HAP-1 (cell line): ENCODE measurements around the gene TMC6.
"Not testable (repeated sequence)": the region's sequence is repeated elsewhere in the genome, so short reads cannot be mapped to it uniquely, and the experiment has no call there.

Experiments
- DNase-seq, 2 experiments: peaks; one replicate each; pipeline ENCODE4 v3.0.0-alpha.2; 2016 to 2020; ENCODE audit warnings: low spot score in 2 of 2
- H3K27me3 ChIP-seq: fragments of 250-450 bp; sonication (Bioruptor Pico); 2 replicates; pipeline ENCODE4 v1.5.1; 2020; ENCODE audit warnings: low read depth, mild to moderate bottlenecking, moderate library complexity
- H3K36me3 ChIP-seq: fragments of 250-450 bp; sonication (Bioruptor Pico); replicated peaks from 2 replicates; pipeline ENCODE4 v1.5.1; 2020; ENCODE audit warnings: mild to moderate bottlenecking
- H3K4me1 ChIP-seq: fragments of 250-450 bp; sonication (Bioruptor Pico); 2 replicates; pipeline ENCODE4 v1.5.1; 2020; ENCODE audit warnings: mild to moderate bottlenecking
- H3K4me3 ChIP-seq: fragments of 250-450 bp; sonication (Bioruptor Pico); 2 replicates; pipeline ENCODE4 v1.5.1; 2020; ENCODE audit warnings: mild to moderate bottlenecking, moderate library complexity
- H3K9me3 ChIP-seq: fragments of 250-450 bp; sonication (Bioruptor Pico); 2 replicates; pipeline ENCODE4 v1.5.1; 2020; ENCODE audit warnings: mild to moderate bottlenecking, moderate library complexity
- in situ Hi-C: fragments of 300-500 bp; cut with MboI; formaldehyde crosslinking; loops from 3 replicates; pipeline ENCODE4 v1.14.3; 2020; ENCODE audit warnings: low sequenced_read_pairs, inconsistent platforms, mixed read lengths

Gene TMC6

DNA sequence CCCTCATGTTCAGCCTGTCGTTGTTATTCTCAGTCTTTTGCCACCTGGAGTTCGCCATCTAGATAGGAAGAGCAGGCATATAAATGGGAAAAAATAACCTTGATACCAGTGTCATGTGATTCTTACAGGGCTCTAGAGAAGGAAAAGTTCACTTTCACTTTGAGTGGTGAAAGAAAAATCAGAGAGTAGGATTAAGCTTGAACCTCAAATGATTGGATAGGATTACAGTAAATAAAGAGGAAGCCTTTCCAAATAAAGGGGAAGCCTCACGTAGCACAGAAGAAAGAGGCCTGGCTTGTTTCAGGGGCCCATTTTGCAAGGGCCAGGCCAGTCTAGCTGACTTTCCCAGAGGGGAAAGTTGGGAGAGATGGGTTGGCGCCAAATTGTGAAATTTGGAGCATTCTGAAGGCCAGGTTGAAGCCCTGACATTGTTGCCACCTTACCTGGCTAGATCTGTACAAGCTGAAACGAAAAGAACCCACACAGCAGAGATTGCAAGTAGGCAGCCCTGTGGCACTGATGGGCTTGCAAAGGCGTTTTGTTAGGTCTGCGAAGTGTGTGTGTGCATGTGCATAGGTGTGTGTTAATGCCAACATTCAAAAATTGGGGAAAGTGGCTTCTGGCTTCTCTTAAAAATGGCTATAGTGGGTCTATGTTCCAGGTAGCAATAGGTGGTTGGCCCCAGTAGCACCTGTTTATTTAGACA lies 38.8 kb downstream of the TMC6 start:
- Histone ChIP-seq H3K4me1 (no peaks in the 10 kb centered on the region), H3K36me3 (peaks cover 25% of the 10 kb centered on the region), H3K9me3 (no peaks in the 10 kb centered on the region), H3K27me3 (no peaks in the 10 kb centered on the region), H3K4me3 (no peak overlapping the region)
- DNase-seq, result no peak
- in situ Hi-C loops, result no loop called here

DNA sequence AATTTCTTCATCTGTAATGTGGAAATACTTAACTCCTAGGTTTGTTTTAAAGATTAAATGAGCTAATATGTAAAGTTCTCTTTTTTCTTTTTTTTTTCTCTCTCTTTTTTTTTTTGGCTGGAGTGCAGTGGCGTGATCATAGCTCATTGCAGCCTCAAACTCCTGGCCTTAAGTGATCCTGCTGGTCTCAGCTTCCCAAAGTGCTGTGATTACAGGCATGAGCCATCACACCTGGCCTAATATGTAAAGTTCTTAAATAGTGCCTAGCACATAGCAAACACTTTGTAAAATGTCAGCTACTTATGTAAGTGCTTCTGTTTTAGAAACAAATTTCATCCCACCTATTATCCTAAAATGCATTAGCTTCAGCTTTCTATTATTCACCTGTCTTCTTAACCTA lies 40.0 kb downstream of the TMC6 start:
- Histone ChIP-seq H3K4me1 (no peaks in the 10 kb centered on the region), H3K4me3 (no peak overlapping the region), H3K27me3 (no peaks in the 10 kb centered on the region), H3K36me3 (peaks cover 16% of the 10 kb centered on the region), H3K9me3 (no peaks in the 10 kb centered on the region)
- DNase-seq, result no peak
- in situ Hi-C loops, result no loop called here

DNA sequence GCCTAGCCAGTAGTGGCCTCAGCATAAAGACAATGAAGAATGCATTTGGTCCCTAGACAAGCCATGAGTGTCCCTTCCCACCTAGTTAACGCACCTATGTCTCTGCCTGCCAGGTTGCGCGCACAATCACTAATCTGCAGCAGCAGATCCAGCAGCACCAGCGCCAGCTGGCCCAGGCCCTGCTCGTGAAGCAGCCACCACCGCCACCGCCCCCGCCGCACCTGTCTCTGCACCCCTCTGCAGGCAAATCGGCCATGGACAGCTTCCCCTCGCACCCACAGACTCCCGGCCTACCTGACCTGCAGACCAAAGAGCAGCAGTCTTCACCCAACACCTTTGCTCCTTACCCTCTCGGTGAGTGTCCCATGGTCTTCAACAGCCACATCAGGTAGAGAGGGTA lies 41.8 kb downstream of the TMC6 start:
- no peak for DNase-seq
- Histone ChIP-seq H3K4me3 (no peak overlapping the region), H3K36me3 (peaks cover 7% of the 10 kb centered on the region), H3K27me3 (no peaks in the 10 kb centered on the region), H3K9me3 (no peaks in the 10 kb centered on the region), H3K4me1 (no peaks in the 10 kb centered on the region)
- in situ Hi-C loops, result no loop called here

DNA sequence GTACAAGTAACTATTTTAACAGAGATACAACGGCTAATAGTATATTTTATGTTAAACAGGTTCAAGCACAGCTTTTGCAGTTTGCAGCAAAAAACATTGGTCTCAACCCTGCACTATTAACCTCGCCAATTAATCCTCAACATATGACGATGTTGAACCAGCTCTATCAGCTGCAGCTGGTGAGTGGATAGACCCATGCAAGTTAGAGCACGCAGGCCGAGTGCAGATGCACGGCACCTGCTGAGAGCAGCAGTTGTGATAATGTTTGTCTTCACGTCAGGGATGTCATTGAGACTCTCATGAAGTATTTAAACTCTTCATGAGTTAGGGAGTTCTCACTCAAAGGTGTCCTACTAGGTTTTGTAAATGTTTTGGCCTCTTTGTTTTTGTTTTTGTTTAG lies 45.6 kb downstream of the TMC6 start:
- Histone ChIP-seq H3K4me3 (no peak overlapping the region), H3K9me3 (no peaks in the 10 kb centered on the region), H3K27me3 (no peaks in the 10 kb centered on the region), H3K36me3 (peaks cover 17% of the 10 kb centered on the region), H3K4me1 (no peaks in the 10 kb centered on the region)
- in situ Hi-C loops, result no loop called here
- no peak for DNase-seq

DNA sequence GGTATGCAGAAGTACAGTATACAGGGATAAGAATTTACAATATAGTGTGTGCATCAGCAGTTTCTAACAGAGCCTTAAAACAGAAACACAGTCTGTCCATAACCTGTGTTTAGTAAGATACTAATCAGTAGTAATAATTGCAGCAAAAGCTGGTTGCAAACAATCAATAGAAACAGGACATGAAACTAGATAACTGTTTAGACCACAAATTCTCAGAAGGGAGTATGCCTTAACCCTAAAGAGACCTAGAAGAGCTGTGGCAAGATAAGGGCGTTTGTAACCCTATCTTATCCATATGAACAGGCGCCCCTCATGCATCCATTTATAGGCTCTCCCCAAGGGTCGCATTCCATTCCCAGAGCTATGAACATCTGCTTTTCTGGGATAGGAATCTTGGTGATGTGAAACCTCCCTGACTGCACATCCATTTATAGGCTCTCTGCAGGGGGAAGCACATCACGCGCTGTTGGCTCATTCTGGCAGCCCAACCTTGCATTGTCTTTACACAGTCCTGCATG lies 46.1 kb downstream of the TMC6 start:
- H3K9me3 ChIP-seq, DNase-seq, in situ Hi-C loops, H3K27me3 ChIP-seq, H3K4me3 ChIP-seq, H3K4me1 ChIP-seq: not testable (repeated sequence)
- H3K36me3 ChIP-seq, result peaks cover 22% of the 10 kb centered on the region

DNA sequence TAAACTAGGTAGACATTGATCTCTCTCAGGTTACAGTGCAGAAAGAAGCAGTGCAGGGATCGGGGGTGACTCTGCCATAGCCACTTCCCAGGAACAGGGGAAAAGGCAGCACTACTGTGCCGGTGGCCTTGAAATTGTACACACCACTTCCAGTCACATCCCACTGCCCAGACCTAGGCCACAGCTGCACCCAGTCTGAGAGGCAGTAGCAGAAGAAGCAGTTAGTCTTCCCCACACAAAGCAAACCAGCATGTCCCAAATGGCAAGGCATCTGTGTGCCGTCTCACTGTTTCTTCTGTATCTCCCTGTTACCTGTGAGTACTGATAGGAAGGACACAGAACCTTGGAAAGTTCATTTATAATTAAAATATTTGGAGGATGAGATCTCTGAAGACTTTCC lies 47.0 kb downstream of the TMC6 start:
- H3K36me3 ChIP-seq, result peaks cover 25% of the 10 kb centered on the region
- H3K4me1 ChIP-seq, result no peaks in the 10 kb centered on the region

DNA sequence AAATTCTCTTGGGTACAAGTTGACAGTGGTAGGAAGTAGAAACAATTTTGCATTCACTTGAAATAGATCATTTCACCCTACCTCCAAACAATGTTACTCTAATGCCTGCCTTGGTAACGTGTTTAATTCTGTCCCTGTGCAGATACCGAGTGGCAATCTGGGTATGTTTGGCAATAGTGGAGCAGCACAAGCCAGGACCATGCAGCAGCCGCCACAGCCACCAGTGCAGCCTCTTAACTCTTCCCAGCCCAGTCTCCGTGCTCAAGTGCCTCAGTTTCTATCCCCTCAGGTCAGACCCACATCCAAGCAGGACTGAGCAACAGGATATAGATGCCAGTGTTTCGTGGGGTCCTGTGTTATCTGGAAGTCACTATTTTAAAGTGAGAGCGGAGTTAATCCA lies 49.3 kb downstream of the TMC6 start:
- no peak overlapping the region for H3K4me3 ChIP-seq
- H3K9me3 ChIP-seq, result no peaks in the 10 kb centered on the region
- DNase-seq, result no peak
- H3K27me3 ChIP-seq, result no peaks in the 10 kb centered on the region
- in situ Hi-C loops, result no loop called here
- no peaks in the 10 kb centered on the region for H3K4me1 ChIP-seq
- peaks cover 28% of the 10 kb centered on the region for H3K36me3 ChIP-seq

More for the DNA sequence above, 47.0 kb downstream of the TMC6 start:
- Histone ChIP-seq H3K9me3 (no peaks in the 10 kb centered on the region), H3K4me3 (no peak overlapping the region), H3K27me3 (no peaks in the 10 kb centered on the region)
- no peak for DNase-seq
- in situ Hi-C loops, result no loop called here

DNA sequence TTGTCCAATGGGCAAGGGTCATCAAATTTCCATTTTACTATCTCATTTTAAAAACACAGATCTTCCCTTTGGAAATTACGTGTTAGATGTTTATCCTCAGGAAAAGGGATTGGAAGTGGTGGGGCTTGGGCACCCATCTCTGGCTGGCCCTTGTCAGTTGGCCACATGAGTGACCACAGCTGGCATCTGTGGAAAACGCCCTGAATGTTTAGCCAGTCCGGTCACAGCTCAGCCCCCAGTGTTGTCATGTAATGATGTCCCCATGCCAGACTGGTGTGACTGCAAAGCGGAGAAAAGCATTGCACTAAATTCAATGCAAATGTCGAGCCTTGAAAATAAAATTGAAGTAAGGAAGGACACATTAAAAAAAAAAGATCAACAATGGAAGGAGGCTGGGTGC lies 53.0 kb downstream of the TMC6 start:
- no peaks in the 10 kb centered on the region for H3K9me3 ChIP-seq
- in situ Hi-C loops, result no loop called here
- no peak overlapping the region for H3K4me3 ChIP-seq
- no peak for DNase-seq
- no peaks in the 10 kb centered on the region for H3K4me1 ChIP-seq
- H3K27me3 ChIP-seq, result no peaks in the 10 kb centered on the region
- peaks cover 44% of the 10 kb centered on the region for H3K36me3 ChIP-seq

DNA sequence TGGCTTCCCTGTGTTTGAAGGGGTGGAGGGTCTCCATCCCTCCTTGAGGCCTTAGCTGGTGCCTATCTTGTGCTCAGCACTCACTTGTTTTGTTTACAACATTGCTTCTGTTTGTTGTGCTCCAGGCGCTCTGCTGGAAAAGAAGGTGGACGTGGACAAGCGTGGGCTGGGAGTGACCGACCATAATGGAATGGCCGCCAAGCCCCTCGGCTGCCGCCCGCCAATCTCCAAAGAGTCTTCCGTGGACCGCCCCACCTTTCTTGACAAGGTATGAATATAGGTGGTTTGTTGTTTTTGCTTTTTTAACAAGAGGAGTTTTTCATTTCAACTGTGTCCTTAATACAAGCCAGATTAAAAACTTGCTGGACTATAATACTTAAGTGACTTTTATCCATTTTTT lies 53.5 kb downstream of the TMC6 start:
- Histone ChIP-seq H3K9me3 (no peaks in the 10 kb centered on the region), H3K36me3 (peaks cover 43% of the 10 kb centered on the region), H3K27me3 (no peaks in the 10 kb centered on the region), H3K4me1 (no peaks in the 10 kb centered on the region), H3K4me3 (no peak overlapping the region)
- in situ Hi-C loops, result no loop called here
- DNase-seq, result no peak

DNA sequence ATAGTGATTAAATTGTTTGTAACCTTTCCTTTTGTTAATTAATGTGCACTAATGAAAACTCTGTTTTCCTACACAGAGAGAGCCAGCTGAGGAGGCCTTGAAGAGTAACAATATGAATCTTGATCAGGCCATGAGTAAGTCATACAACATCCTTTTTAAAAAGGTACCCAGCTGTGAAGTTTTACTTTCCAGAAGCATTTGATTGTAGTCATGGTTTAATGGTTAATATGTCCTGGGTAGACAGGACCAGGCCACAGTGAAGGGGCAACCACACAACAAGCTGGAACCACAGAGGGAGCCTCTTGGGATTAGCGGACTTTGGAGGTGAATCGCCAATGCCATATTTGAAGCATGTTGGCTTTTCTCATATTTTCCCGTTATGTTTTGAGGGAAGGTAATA lies 55.6 kb downstream of the TMC6 start:
- peaks cover 42% of the 10 kb centered on the region for H3K36me3 ChIP-seq
- no peaks in the 10 kb centered on the region for H3K9me3 ChIP-seq
- H3K4me3 ChIP-seq, result no peak overlapping the region
- no peaks in the 10 kb centered on the region for H3K4me1 ChIP-seq
- no peak for DNase-seq
- no peaks in the 10 kb centered on the region for H3K27me3 ChIP-seq
- in situ Hi-C loops, result no loop called here

DNA sequence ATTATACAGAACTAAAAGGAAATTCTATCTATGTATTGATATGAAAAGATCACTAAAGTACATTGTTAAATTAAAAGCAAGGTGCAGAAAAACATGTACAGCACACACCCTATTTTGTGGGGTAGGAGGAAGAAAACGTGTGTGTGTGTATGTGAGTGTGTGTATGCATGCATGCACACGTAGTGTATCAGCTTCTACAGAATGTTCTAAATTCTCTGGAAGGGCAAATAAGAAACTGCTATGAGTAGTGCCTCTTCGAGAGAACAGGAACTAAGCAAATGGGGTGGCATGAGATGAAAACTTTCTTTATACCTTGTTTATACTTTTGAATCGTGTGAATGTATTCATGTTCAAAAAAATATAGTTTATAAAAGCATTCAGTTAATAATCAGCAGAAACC lies 58.9 kb downstream of the TMC6 start:
- H3K36me3 ChIP-seq, result peaks cover 32% of the 10 kb centered on the region
- H3K4me3 ChIP-seq, result no peak overlapping the region
- no peaks in the 10 kb centered on the region for H3K4me1 ChIP-seq
- DNase-seq, result no peak
- in situ Hi-C loops, result no loop called here
- H3K9me3 ChIP-seq, result no peaks in the 10 kb centered on the region
- H3K27me3 ChIP-seq, result no peaks in the 10 kb centered on the region

DNA sequence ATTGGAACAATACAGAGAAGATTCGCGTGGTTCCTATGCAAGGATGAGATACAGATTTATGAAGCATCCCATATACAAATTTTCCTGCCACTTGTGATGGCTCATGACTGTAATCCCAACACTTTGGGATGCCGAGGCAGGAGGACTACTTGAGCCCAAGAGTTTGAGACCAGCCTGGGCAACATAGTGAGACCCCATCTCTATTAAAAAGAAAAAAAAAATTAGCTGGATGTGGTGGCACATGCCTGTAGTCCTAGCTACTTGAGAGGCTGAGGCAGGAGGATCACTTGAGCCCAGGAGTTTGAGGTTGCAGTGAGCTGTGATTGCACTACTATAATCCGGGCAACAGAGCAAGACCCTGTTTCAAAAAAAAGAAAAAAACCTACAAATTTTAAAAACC lies 61.6 kb downstream of the TMC6 start:
- H3K4me3 ChIP-seq, DNase-seq, H3K4me1 ChIP-seq, H3K9me3 ChIP-seq, in situ Hi-C loops, H3K27me3 ChIP-seq: not testable (repeated sequence)
- H3K36me3 ChIP-seq, result peaks cover 14% of the 10 kb centered on the region; the same call in 1 of the 2 replicates

DNA sequence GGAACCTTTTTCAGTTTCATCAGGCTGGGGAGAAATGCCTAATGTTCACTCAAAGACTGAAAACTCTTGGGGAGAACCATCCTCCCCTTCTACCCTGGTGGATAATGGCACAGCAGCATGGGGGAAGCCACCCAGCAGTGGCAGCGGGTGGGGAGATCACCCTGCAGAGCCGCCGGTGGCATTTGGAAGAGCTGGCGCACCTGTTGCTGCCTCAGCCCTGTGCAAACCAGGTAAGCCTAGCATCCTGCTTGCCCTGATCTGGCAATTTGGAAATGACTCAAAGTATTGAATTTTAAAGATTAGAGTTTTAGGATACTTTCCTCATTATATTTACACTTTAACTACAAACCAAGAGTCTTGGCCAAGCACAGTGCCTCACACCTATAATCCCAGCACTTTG lies 63.8 kb downstream of the TMC6 start:
- in situ Hi-C loops, result no loop called here
- peaks cover 8% of the 10 kb centered on the region; the same call in 1 of the 2 replicates for H3K36me3 ChIP-seq

DNA sequence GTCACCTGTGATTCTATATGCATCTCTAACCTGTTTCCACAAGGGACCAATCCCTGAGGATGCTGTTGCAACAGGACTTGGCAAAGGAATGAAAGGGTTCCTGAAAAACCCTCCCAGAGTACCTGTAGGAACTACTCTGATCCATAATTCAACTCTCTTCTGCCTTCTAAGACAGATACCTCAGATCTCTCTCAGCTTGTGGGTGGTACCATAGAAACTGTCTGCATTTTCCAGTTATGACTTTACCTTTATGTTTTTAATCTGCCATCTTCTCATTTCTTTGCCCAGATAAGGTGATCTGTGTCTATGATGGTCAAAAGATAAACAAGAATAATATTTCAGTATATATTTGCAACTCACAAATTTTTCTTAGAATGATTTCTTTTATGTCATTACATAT lies 65.1 kb downstream of the TMC6 start:
- H3K4me3 ChIP-seq, result no peak overlapping the region
- no peaks in the 10 kb centered on the region for H3K9me3 ChIP-seq
- H3K27me3 ChIP-seq, result no peaks in the 10 kb centered on the region
- in situ Hi-C loops, result no loop called here
- DNase-seq, result no peak
- H3K4me1 ChIP-seq, result no peaks in the 10 kb centered on the region
- peaks cover 4% of the 10 kb centered on the region; the same call in 1 of the 2 replicates for H3K36me3 ChIP-seq

More for the DNA sequence above, 63.8 kb downstream of the TMC6 start:
- H3K4me3 ChIP-seq, result no peak overlapping the region
- DNase-seq, result no peak
- no peaks in the 10 kb centered on the region for H3K9me3 ChIP-seq
- H3K27me3 ChIP-seq, result no peaks in the 10 kb centered on the region
- no peaks in the 10 kb centered on the region for H3K4me1 ChIP-seq

DNA sequence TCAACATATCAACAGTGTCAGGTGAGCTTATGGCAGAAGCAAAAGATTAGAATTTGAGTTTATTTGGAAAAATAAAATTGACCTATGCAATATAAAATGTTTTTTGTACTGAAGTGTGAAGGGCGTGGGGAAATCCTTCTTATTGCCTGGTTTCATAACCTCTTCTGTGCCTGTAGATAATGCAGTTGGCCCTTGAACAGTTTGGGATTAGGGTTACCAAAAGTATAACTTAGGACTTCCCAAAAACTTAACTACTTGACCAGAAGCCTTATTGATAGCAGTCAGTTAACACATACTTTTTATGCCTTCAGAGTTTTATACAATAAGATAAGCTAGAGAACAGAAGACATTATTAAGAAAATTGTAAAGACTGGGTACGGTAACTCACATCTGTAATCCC lies 66.0 kb downstream of the TMC6 start:
- H3K36me3 ChIP-seq, result no peaks in the 10 kb centered on the region; the same call in 1 of the 2 replicates
- DNase-seq, result no peak
- no peak overlapping the region for H3K4me3 ChIP-seq
- H3K4me1 ChIP-seq, result no peaks in the 10 kb centered on the region
- in situ Hi-C loops, result no loop called here
- no peaks in the 10 kb centered on the region for H3K9me3 ChIP-seq
- no peaks in the 10 kb centered on the region for H3K27me3 ChIP-seq
